ENCODE data around the gene SLC35D2.

Gene SLC35D2

GRCh38 chr9:96400132-96400910 lies 16.8 kb upstream of the SLC35D2 start:
- Histone ChIP-seq H3K4me2 (ENCODE audit: low read length) (no peak overlapping the region), H3K9me3 (ENCODE audit: control insufficient read depth, low read length) (no peaks in the 10 kb centered on the region), H3K27ac (no peak overlapping the region), H3K27me3 (ENCODE audit: control insufficient read depth, insufficient read depth, low read length) (no peaks in the 10 kb centered on the region), H3K4me3 (ENCODE audit: low read depth, low read length) (no peak overlapping the region), H3K36me3 (ENCODE audit: control insufficient read depth, insufficient read depth, low read length) (no peaks in the 10 kb centered on the region), H3K79me2 (no peaks in the 10 kb centered on the region), H2AFZ (no peak overlapping the region), H3K4me1 (no peaks in the 10 kb centered on the region), H3K9ac (no peak overlapping the region)
- TF ChIP-seq, protein P1, sequence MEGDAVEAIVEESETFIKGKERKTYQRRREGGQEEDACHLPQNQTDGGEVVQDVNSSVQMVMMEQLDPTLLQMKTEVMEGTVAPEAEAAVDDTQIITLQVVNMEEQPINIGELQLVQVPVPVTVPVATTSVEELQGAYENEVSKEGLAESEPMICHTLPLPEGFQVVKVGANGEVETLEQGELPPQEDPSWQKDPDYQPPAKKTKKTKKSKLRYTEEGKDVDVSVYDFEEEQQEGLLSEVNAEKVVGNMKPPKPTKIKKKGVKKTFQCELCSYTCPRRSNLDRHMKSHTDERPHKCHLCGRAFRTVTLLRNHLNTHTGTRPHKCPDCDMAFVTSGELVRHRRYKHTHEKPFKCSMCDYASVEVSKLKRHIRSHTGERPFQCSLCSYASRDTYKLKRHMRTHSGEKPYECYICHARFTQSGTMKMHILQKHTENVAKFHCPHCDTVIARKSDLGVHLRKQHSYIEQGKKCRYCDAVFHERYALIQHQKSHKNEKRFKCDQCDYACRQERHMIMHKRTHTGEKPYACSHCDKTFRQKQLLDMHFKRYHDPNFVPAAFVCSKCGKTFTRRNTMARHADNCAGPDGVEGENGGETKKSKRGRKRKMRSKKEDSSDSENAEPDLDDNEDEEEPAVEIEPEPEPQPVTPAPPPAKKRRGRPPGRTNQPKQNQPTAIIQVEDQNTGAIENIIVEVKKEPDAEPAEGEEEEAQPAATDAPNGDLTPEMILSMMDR (IDR thresholded peaks at IDR 0.05): no peak

DNA sequence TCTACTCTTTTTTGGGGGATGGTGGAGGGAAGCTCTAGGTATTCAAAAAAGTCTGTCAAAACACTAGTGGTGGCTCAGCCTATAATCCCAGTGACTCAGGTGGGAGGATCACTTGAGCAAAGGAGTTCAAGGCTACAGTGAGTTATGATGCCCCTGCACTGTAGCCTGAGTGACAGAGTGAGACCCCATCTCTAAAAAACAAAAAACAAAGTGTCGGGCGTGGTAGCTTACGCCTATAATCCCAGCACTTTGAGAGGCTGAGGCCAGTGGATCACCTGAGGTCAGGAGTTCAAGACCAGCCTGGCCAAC lies 15.8 kb upstream of the SLC35D2 start:
- H3K27ac ChIP-seq: no peak overlapping the region

GRCh38 chr9:96398582-96399324 lies 15.2 kb upstream of the SLC35D2 start:
- peak overlapping the region; percentile 53 for H2AFZ ChIP-seq
- H3K9me3 ChIP-seq (ENCODE audit: control insufficient read depth, low read length): no peaks in the 10 kb centered on the region
- H3K9ac ChIP-seq: no peak overlapping the region
- H3K36me3 ChIP-seq (ENCODE audit: control insufficient read depth, insufficient read depth, low read length): no peaks in the 10 kb centered on the region
- no peak overlapping the region for H3K4me2 ChIP-seq (ENCODE audit: low read length)
- no peaks in the 10 kb centered on the region for H3K79me2 ChIP-seq
- H3K27me3 ChIP-seq (ENCODE audit: control insufficient read depth, insufficient read depth, low read length): no peaks in the 10 kb centered on the region
- no peak overlapping the region for H3K4me3 ChIP-seq (ENCODE audit: low read depth, low read length)
- no peak overlapping the region for H3K27ac ChIP-seq
- TF ChIP-seq, protein P1 (IDR thresholded peaks at IDR 0.05): no peak
- no peaks in the 10 kb centered on the region for H3K4me1 ChIP-seq

More for the DNA sequence above, 15.8 kb upstream of the SLC35D2 start:
- no peaks in the 10 kb centered on the region for H3K36me3 ChIP-seq (ENCODE audit: control insufficient read depth, insufficient read depth, low read length)
- H3K9me3 ChIP-seq (ENCODE audit: control insufficient read depth, low read length): no peaks in the 10 kb centered on the region
- no peak overlapping the region for H3K4me2 ChIP-seq (ENCODE audit: low read length)
- TF ChIP-seq, protein P1 (IDR thresholded peaks at IDR 0.05): no peak
- no peaks in the 10 kb centered on the region for H3K79me2 ChIP-seq
- no peak overlapping the region for H3K9ac ChIP-seq
- H3K27me3 ChIP-seq (ENCODE audit: control insufficient read depth, insufficient read depth, low read length): no peaks in the 10 kb centered on the region
- no peak overlapping the region for H3K4me3 ChIP-seq (ENCODE audit: low read depth, low read length)
- no peak overlapping the region for H2AFZ ChIP-seq
- H3K4me1 ChIP-seq: no peaks in the 10 kb centered on the region

GRCh38 chr9:96395964-96396363 lies 12.5 kb upstream of the SLC35D2 start:
- Histone ChIP-seq H3K9me3 (ENCODE audit: control insufficient read depth, low read length) (no peaks in the 10 kb centered on the region), H3K4me1 (no peaks in the 10 kb centered on the region), H2AFZ (no peak overlapping the region), H3K79me2 (no peaks in the 10 kb centered on the region), H3K27ac (no peak overlapping the region), H3K4me2 (ENCODE audit: low read length) (no peak overlapping the region), H3K27me3 (ENCODE audit: control insufficient read depth, insufficient read depth, low read length) (no peaks in the 10 kb centered on the region), H3K36me3 (ENCODE audit: control insufficient read depth, insufficient read depth, low read length) (no peaks in the 10 kb centered on the region), H3K9ac (no peak overlapping the region), H3K4me3 (ENCODE audit: low read depth, low read length) (no peak overlapping the region)
- TF ChIP-seq, protein P1 (IDR thresholded peaks at IDR 0.05): no peak

Data from parathyroid adenoma (tissue), 2 donors.